ENCODE measurements around the gene DDX59. TPM values are rescaled to one million over a fixed set of nuclear protein-coding genes. Genes with fewer than 3 reads are reported as not detected.
"Not testable (repeated sequence)": the region's sequence is repeated elsewhere in the genome, so short reads cannot be mapped to it uniquely, and the experiment has no call there.

Gene DDX59
- total RNA-seq, 4 donors from 2014 or later: 15.1 to 30.4 (median 18.5) TPM

GRCh38 chr1:200634261-200635122 is 35.2 kb downstream of the DDX59 start:
- no peak for ATAC-seq (ENCODE audit: low FRiP score)
- no peak for DNase-seq (ENCODE audit: low spot score)

GRCh38 chr1:200631375-200631774 is 38.3 kb downstream of the DDX59 start:
- no peak for DNase-seq (ENCODE audit: low spot score)
- no peak for TF ChIP-seq CTCF (IDR thresholded peaks at IDR 0.05)
- ATAC-seq (ENCODE audit: low FRiP score): no peak

More at GRCh38 chr1:200634261-200635122, 35.2 kb downstream of the DDX59 start:
- no peak for TF ChIP-seq CTCF (IDR thresholded peaks at IDR 0.05)

- not testable (repeated sequence) for ATAC-seq (ENCODE audit: low FRiP score); DNase-seq (ENCODE audit: low spot score)
Measured at GRCh38 chr1:200630515-200630899, 39.2 kb downstream of the DDX59 start.

- ATAC-seq (ENCODE audit: low FRiP score): no peak
- no peak for TF ChIP-seq CTCF (IDR thresholded peaks at IDR 0.05)
- DNase-seq (ENCODE audit: low spot score): no peak
Measured at GRCh38 chr1:200629876-200630514, 39.7 kb downstream of the DDX59 start.

GRCh38 chr1:200628223-200628881 is 41.4 kb downstream of the DDX59 start:
- TF ChIP-seq CTCF (IDR thresholded peaks at IDR 0.05): no peak
- ATAC-seq (ENCODE audit: low FRiP score) (no peak), DNase-seq (ENCODE audit: low spot score) (no peak)

GRCh38 chr1:200627575-200628222 is 42.0 kb downstream of the DDX59 start:
- no peak for TF ChIP-seq CTCF (IDR thresholded peaks at IDR 0.05)
- ATAC-seq (ENCODE audit: low FRiP score) (no peak), DNase-seq (ENCODE audit: low spot score) (no peak)

All from omental fat pad (tissue), 4 donors.